Breast epithelium (tissue), 4 donors: ENCODE data around the gene EPHA5. TPM values are rescaled to one million over a fixed set of nuclear protein-coding genes. Genes with fewer than 3 reads are reported as not detected.

Experiments
- DNase-seq, 2 donors: peaks; one replicate each; pipeline ENCODE4 v3.0.0-alpha.2; 2019; ENCODE audit warnings: low spot score in 2 of 2
- H3K27ac ChIP-seq, 2 donors: fragments of 200-600 bp; sonication (generic) in 1 of 2; one replicate each; pipeline ENCODE4 v1.5.1; 2016 to 2019; ENCODE audit warnings: mild to moderate bottlenecking in 1 of 2
- H3K27me3 ChIP-seq, 2 donors: fragments of 200-600 bp; sonication (generic) in 1 of 2; one replicate each; pipeline versions ENCODE4 v1.5.1 to v1.6.0; 2017 to 2019; ENCODE audit warnings: control low read depth in 1 of 2, mild to moderate bottlenecking in 1 of 2
- H3K36me3 ChIP-seq: fragments of 200-600 bp; one replicate; pipeline ENCODE4 v1.5.1; 2019
- H3K4me1 ChIP-seq, 2 donors: fragments of 200-600 bp; sonication (generic); one replicate each; pipeline ENCODE4 v1.5.1; 2016 to 2019; ENCODE audit warnings: control low read depth in 1 of 2
- H3K4me3 ChIP-seq, 3 donors: fragments of 200-600 bp; sonication (generic); 1 replicate in 2 of 3; 2 replicates in 1 of 3; pipeline ENCODE4 v1.5.1; 2016 to 2019; ENCODE audit warnings: mild to moderate bottlenecking in 3 of 3, moderate library complexity in 2 of 3
- H3K9me3 ChIP-seq, 2 donors: fragments of 200-600 bp; sonication (generic) in 1 of 2; one replicate each; pipeline ENCODE4 v1.5.1; 2016 to 2019; ENCODE audit warnings: control low read depth in 1 of 2
- CTCF ChIP-seq, 3 donors: fragments of 450-650 bp; IDR thresholded peaks; one replicate each; pipeline ENCODE4 v1.5.1; 2016 to 2017; ENCODE audit warnings: antibody characterized with exemption in 3 of 3, mild to moderate bottlenecking in 3 of 3, moderate library complexity in 3 of 3
- POLR2A ChIP-seq: fragments of 450-650 bp; IDR thresholded peaks from one replicate; pipeline ENCODE4 v1.6.1; 2016; ENCODE audit warnings: antibody characterized with exemption, mild to moderate bottlenecking, moderate library complexity
- POLR2AphosphoS5 ChIP-seq, 3 donors: sonication (generic); formaldehyde crosslinking; IDR thresholded peaks; one replicate each; pipeline ENCODE4 v1.6.1; 2017; ENCODE audit warnings: antibody characterized with exemption in 3 of 3
- intact Hi-C: fragments of 100-400 bp; cut with DNase I; formaldehyde crosslinking; loops from one replicate; pipeline ENCODE4 v1.15.1; 2023; ENCODE audit warnings: low total_unique reads
- total RNA-seq, 3 donors: library from RNA; depleted of rRNA; stranded (reverse); fragments of >200 nt; gene quantifications; one replicate each; pipeline ENCODE4 v1.1.0, GENCODE V29; 2016

The EPHA5 gene
- total RNA-seq, 3 donors from 2014 or later = 0.16 to 0.29 TPM; not detected in 1

GRCh38 chr4:65401083-65401482 is 269.2 kb downstream of the EPHA5 start:
- Histone ChIP-seq H3K9me3 (peaks cover 3 to 10% of the 10 kb centered on the region in 2 donors), H3K27me3 (no peaks in the 10 kb centered on the region), H3K27ac (no peak overlapping the region), H3K4me1 (no peaks in the 10 kb centered on the region), H3K4me3 (no peak overlapping the region), H3K36me3 (no peaks in the 10 kb centered on the region)
- TF ChIP-seq POLR2A = no peak
- no peak for TF ChIP-seq POLR2AphosphoS5 (IDR thresholded peaks at IDR 0.05)
- TF ChIP-seq CTCF (IDR thresholded peaks at IDR 0.05) = no peak
- intact Hi-C loops = no loop called here
- no peak for DNase-seq

GRCh38 chr4:65399084-65399483 is 271.2 kb downstream of the EPHA5 start:
- TF ChIP-seq CTCF (IDR thresholded peaks at IDR 0.05) (no peak), POLR2A (no peak), POLR2AphosphoS5 (IDR thresholded peaks at IDR 0.05) (no peak)
- intact Hi-C loops = no loop called here
- no peaks in the 10 kb centered on the region for H3K4me1 ChIP-seq
- no peak overlapping the region for H3K27ac ChIP-seq
- no peaks in the 10 kb centered on the region for H3K27me3 ChIP-seq
- no peak overlapping the region for H3K4me3 ChIP-seq
- DNase-seq = no peak
- peaks cover 3 to 20% of the 10 kb centered on the region in 2 donors for H3K9me3 ChIP-seq
- H3K36me3 ChIP-seq = no peaks in the 10 kb centered on the region

- Histone ChIP-seq H3K4me1 (no peaks in the 10 kb centered on the region), H3K27me3 (no peaks in the 10 kb centered on the region), H3K36me3 (no peaks in the 10 kb centered on the region), H3K4me3 (no peak overlapping the region), H3K27ac (no peak overlapping the region), H3K9me3 (peaks cover 3 to 14% of the 10 kb centered on the region in 2 donors)
- no peak for DNase-seq
- intact Hi-C loops = no loop called here
- no peak for TF ChIP-seq CTCF (IDR thresholded peaks at IDR 0.05)
- TF ChIP-seq POLR2AphosphoS5 (IDR thresholded peaks at IDR 0.05) = no peak
- no peak for TF ChIP-seq POLR2A
Observed at GRCh38 chr4:65393078-65393477, 277.2 kb downstream of the EPHA5 start.

GRCh38 chr4:65392488-65392887 is 277.8 kb downstream of the EPHA5 start:
- H3K4me3 ChIP-seq = no peak overlapping the region
- H3K36me3 ChIP-seq = no peaks in the 10 kb centered on the region
- intact Hi-C loops = no loop called here
- H3K27me3 ChIP-seq = no peaks in the 10 kb centered on the region
- no peak for TF ChIP-seq POLR2AphosphoS5 (IDR thresholded peaks at IDR 0.05)
- no peak for TF ChIP-seq CTCF (IDR thresholded peaks at IDR 0.05)
- TF ChIP-seq POLR2A = no peak
- no peaks in the 10 kb centered on the region for H3K4me1 ChIP-seq
- DNase-seq = no peak
- peaks cover 3 to 11% of the 10 kb centered on the region in 2 donors for H3K9me3 ChIP-seq
- no peak overlapping the region for H3K27ac ChIP-seq

GRCh38 chr4:65391814-65392213 is 278.5 kb downstream of the EPHA5 start:
- H3K9me3 ChIP-seq = peaks cover under 1 to 11% of the 10 kb centered on the region in 2 donors
- no peaks in the 10 kb centered on the region for H3K27me3 ChIP-seq
- no peak for DNase-seq
- no peaks in the 10 kb centered on the region for H3K36me3 ChIP-seq
- no peak overlapping the region for H3K27ac ChIP-seq
- intact Hi-C loops = no loop called here
- H3K4me3 ChIP-seq = no peak overlapping the region
- no peaks in the 10 kb centered on the region for H3K4me1 ChIP-seq
- TF ChIP-seq CTCF (IDR thresholded peaks at IDR 0.05) = no peak
- no peak for TF ChIP-seq POLR2A
- TF ChIP-seq POLR2AphosphoS5 (IDR thresholded peaks at IDR 0.05) = no peak
